ENCODE data around the gene KCNH5.

The KCNH5 gene

DNA sequence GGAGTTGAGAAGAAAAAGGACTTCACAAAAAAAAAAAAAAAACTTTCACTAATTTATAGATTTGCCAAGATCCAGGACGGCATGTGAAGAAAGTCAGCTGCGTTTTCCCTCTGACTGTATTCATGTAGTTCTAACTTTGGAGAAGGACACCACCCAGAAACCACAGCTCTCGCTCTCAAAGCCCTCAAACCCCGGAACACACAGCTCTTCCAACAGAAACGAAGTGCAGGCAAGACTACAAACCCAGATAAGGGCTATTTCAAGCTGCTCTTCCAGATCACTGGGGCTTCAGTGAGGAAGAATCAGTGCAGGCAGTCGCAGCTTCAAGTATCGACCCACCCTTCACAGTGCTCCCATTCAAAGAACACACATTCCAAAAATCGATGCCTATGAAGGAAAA lies 13.2 kb downstream of the KCNH5 start:
- TF ChIP-seq FOXP2 (optimal IDR thresholded peaks at IDR 0.05; ENCODE audit: borderline replicate concordance, extremely low read depth, extremely low read length, insufficient read depth) (no peak), SIN3A (IDR thresholded peaks at IDR 0.05; ENCODE audit: borderline replicate concordance, insufficient read depth, low read length) (no peak), TAF1 (IDR thresholded peaks at IDR 0.05; ENCODE audit: borderline replicate concordance, insufficient read depth, low read length) (no peak), POLR2AphosphoS5 (IDR thresholded peaks at IDR 0.05; ENCODE audit: low read depth, low read length) (no peak)
- TF ChIP-seq, protein P1, sequence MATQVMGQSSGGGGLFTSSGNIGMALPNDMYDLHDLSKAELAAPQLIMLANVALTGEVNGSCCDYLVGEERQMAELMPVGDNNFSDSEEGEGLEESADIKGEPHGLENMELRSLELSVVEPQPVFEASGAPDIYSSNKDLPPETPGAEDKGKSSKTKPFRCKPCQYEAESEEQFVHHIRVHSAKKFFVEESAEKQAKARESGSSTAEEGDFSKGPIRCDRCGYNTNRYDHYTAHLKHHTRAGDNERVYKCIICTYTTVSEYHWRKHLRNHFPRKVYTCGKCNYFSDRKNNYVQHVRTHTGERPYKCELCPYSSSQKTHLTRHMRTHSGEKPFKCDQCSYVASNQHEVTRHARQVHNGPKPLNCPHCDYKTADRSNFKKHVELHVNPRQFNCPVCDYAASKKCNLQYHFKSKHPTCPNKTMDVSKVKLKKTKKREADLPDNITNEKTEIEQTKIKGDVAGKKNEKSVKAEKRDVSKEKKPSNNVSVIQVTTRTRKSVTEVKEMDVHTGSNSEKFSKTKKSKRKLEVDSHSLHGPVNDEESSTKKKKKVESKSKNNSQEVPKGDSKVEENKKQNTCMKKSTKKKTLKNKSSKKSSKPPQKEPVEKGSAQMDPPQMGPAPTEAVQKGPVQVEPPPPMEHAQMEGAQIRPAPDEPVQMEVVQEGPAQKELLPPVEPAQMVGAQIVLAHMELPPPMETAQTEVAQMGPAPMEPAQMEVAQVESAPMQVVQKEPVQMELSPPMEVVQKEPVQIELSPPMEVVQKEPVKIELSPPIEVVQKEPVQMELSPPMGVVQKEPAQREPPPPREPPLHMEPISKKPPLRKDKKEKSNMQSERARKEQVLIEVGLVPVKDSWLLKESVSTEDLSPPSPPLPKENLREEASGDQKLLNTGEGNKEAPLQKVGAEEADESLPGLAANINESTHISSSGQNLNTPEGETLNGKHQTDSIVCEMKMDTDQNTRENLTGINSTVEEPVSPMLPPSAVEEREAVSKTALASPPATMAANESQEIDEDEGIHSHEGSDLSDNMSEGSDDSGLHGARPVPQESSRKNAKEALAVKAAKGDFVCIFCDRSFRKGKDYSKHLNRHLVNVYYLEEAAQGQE (IDR thresholded peaks at IDR 0.05; ENCODE audit: insufficient read depth in 1 of 2, low read depth in 2 of 2, low read length in 2 of 2), result no peak

DNA sequence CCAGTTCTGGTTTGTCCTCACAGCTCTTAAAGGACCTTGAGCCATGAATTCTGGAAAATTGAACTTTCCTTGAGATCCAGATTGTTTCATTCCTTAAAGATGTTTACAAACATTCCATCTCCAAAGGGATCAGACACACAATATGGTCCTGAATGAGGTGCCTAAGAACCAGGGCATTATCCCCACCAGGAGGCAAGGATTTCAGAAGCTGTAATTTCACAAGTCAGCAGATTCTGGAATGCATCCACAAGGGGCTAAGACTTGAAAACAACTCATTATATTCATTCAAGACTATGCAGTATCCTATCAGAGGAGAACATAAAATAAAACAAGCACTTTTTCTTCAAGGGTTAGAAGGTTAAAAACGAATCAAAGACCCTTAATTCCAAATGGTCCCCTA lies 15.1 kb downstream of the KCNH5 start:
- TF ChIP-seq FOXP2 (optimal IDR thresholded peaks at IDR 0.05; ENCODE audit: borderline replicate concordance, extremely low read depth, extremely low read length, insufficient read depth) (no peak), SIN3A (IDR thresholded peaks at IDR 0.05; ENCODE audit: borderline replicate concordance, insufficient read depth, low read length) (no peak)
- TF ChIP-seq, protein P1 (IDR thresholded peaks at IDR 0.05; ENCODE audit: insufficient read depth in 1 of 2, low read depth in 2 of 2, low read length in 2 of 2), result no peak

DNA sequence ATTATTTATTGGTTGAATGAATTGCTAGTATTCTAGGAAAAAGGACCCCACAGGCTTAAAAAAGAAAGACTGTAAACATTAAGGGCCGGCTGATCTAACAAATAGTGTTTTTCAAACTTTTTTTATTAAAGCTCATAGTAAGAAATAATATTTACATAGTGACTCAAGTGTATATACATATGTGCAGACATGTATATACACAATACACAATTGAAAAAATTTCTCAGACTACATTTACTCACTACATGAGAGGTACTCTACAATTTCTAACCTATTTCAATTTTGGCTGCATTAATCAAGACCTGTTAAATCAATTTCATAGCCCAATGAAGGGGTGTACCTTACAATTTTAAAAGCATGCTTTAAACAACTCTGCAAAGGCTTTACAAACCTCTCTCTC lies 17.5 kb downstream of the KCNH5 start:
- TF ChIP-seq, protein P1 (IDR thresholded peaks at IDR 0.05; ENCODE audit: insufficient read depth in 1 of 2, low read depth in 2 of 2, low read length in 2 of 2), result no peak
- TF ChIP-seq TAF1 (IDR thresholded peaks at IDR 0.05; ENCODE audit: borderline replicate concordance, insufficient read depth, low read length) (no peak), SIN3A (IDR thresholded peaks at IDR 0.05; ENCODE audit: borderline replicate concordance, insufficient read depth, low read length) (no peak), FOXP2 (optimal IDR thresholded peaks at IDR 0.05; ENCODE audit: borderline replicate concordance, extremely low read depth, extremely low read length, insufficient read depth) (no peak), POLR2AphosphoS5 (IDR thresholded peaks at IDR 0.05; ENCODE audit: low read depth, low read length) (no peak)

DNA sequence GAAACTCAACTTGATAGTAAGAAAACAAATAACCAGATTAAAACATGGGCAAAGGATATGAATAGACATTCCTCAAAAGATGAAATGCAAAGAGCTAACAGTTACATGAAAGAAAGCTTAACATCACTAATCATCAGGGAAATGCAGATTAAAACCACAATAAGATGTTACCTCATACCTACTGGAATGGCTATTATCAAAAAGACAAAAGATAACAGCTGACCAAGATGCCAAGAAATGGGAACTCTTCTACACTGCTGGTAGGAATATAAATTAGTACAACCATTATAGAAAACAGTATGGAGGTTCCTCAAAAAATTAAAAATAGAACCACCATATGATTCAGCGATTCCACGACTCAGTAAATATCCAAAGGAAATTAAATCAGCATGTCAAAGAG lies 18.8 kb downstream of the KCNH5 start:
- no peak for TF ChIP-seq FOXP2 (optimal IDR thresholded peaks at IDR 0.05; ENCODE audit: borderline replicate concordance, extremely low read depth, extremely low read length, insufficient read depth)
- TF ChIP-seq POLR2AphosphoS5 (IDR thresholded peaks at IDR 0.05; ENCODE audit: low read depth, low read length), result no peak
- no peak for TF ChIP-seq SIN3A (IDR thresholded peaks at IDR 0.05; ENCODE audit: borderline replicate concordance, insufficient read depth, low read length)

DNA sequence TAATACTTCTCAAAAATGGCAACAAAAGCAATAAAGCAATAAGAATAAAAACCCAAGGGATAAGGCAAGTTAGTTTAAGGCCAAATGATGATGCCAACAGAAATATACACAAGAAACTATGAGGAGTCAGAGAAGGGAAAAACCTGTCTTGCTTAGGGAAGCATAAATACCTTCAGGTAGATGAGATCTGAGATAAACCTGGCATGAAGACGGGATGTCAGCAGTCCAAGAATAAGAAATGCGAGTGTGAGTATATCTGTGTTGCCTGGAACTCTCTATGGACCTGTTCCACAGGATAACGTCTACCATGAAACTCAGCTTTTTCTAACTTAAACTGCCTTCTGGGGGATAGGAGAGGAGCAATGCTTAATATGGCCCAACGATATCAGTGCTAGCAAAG lies 30.6 kb downstream of the KCNH5 start:
- no peak for TF ChIP-seq POLR2AphosphoS5 (IDR thresholded peaks at IDR 0.05; ENCODE audit: low read depth, low read length)
- TF ChIP-seq, protein P1 (IDR thresholded peaks at IDR 0.05; ENCODE audit: insufficient read depth in 1 of 2, low read depth in 2 of 2, low read length in 2 of 2), result no peak
- no peak for TF ChIP-seq FOXP2 (optimal IDR thresholded peaks at IDR 0.05; ENCODE audit: borderline replicate concordance, extremely low read depth, extremely low read length, insufficient read depth)
- TF ChIP-seq SIN3A (IDR thresholded peaks at IDR 0.05; ENCODE audit: borderline replicate concordance, insufficient read depth, low read length), result no peak
- TF ChIP-seq TAF1 (IDR thresholded peaks at IDR 0.05; ENCODE audit: borderline replicate concordance, insufficient read depth, low read length), result no peak
